ENCODE data around the gene CYTH1. TPM values are rescaled to one million over a fixed set of nuclear protein-coding genes. Genes with fewer than 3 reads are reported as not detected.

CYTH1 gene
- total and polyA plus RNA-seq, 10 of the 15 experiments (the other 5 are each of a cell fraction or from before 2014, with no cell fraction given), result 6.6 to 188 (median 145) TPM

DNA sequence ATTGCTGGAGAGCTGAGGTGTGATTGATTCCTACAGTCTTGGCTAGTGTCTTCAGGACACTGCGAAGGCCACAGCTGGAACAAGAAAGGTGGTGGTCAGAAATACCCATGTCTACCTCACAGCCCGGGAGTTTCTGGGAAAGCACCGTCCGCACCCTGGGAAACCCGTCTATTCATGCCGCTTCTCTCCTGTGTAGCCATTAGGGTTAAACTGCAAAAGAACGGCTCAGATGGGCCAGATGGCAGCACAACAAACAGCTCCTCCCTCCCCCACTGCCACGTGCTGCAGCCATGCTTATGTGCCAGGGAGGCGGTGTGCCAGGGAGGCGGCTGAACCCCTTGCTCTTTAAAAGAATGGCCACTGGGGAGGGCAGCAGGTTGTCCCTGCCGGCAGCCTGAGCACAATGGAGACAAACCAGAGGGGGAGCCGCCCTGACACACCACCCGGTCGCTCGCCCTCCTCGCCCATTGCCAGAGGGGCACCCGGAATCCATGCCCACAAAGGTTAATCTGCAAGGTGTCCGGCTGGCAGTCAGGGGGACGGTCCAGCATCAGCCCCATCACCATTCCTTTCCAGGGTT lies 65.2 kb downstream of the CYTH1 start (continued):
- TF ChIP-seq, protein P1, sequence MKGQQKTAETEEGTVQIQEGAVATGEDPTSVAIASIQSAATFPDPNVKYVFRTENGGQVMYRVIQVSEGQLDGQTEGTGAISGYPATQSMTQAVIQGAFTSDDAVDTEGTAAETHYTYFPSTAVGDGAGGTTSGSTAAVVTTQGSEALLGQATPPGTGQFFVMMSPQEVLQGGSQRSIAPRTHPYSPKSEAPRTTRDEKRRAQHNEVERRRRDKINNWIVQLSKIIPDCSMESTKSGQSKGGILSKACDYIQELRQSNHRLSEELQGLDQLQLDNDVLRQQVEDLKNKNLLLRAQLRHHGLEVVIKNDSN (IDR thresholded peaks at IDR 0.05; ENCODE audit: borderline replicate concordance, extremely low read length, insufficient read depth, low read depth, low read length), result peak; percentile 63
- TF ChIP-seq RUNX3 (IDR thresholded peaks at IDR 0.05; ENCODE audit: low read length) (peak; percentile 68; the same call in 1 of the 2 replicates), MTA3 (IDR thresholded peaks at IDR 0.05; ENCODE audit: borderline replicate concordance, low read length) (no peak), CREM (IDR thresholded peaks at IDR 0.05; ENCODE audit: low read depth) (peak; percentile 36; the same call in 1 of the 2 replicates), EGR1 (IDR thresholded peaks at IDR 0.05; ENCODE audit: borderline replicate concordance in 1 of 2, low read depth in 2 of 2, low read length in 2 of 2) (no peak), CBX3 (IDR thresholded peaks at IDR 0.05; ENCODE audit: borderline replicate concordance, low read depth) (no peak), YY1 (IDR thresholded peaks at IDR 0.05; ENCODE audit: low read depth, low read length) (peak; percentile 72), DPF2 (IDR thresholded peaks at IDR 0.05) (peak; percentile 26; the same call in 1 of the 2 replicates), TARDBP (IDR thresholded peaks at IDR 0.05; ENCODE audit: borderline replicate concordance) (no peak), SMARCA5 (IDR thresholded peaks at IDR 0.05) (no peak; the same call in 1 of the 2 replicates), RELA (IDR thresholded peaks at IDR 0.05; ENCODE audit: borderline replicate concordance, partially characterized antibody) (peak; percentile 57), MEF2B (IDR thresholded peaks at IDR 0.05; ENCODE audit: partially characterized antibody, poor library complexity, severe bottlenecking) (peak; percentile 20), POU2F2 (IDR thresholded peaks at IDR 0.05; ENCODE audit: borderline replicate concordance, low read depth, low read length) (peak; percentile 33; the same call in 1 of the 3 replicates), ZBED1 (IDR thresholded peaks at IDR 0.05; ENCODE audit: borderline replicate concordance) (0 out of 2 replicates have a peak, but pooled peaks have one; percentile 50)
- TF ChIP-seq, protein P2, sequence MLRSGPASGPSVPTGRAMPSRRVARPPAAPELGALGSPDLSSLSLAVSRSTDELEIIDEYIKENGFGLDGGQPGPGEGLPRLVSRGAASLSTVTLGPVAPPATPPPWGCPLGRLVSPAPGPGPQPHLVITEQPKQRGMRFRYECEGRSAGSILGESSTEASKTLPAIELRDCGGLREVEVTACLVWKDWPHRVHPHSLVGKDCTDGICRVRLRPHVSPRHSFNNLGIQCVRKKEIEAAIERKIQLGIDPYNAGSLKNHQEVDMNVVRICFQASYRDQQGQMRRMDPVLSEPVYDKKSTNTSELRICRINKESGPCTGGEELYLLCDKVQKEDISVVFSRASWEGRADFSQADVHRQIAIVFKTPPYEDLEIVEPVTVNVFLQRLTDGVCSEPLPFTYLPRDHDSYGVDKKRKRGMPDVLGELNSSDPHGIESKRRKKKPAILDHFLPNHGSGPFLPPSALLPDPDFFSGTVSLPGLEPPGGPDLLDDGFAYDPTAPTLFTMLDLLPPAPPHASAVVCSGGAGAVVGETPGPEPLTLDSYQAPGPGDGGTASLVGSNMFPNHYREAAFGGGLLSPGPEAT (IDR thresholded peaks at IDR 0.05; ENCODE audit: low read depth), result peak; percentile 74
- TF ChIP-seq, protein P3, sequence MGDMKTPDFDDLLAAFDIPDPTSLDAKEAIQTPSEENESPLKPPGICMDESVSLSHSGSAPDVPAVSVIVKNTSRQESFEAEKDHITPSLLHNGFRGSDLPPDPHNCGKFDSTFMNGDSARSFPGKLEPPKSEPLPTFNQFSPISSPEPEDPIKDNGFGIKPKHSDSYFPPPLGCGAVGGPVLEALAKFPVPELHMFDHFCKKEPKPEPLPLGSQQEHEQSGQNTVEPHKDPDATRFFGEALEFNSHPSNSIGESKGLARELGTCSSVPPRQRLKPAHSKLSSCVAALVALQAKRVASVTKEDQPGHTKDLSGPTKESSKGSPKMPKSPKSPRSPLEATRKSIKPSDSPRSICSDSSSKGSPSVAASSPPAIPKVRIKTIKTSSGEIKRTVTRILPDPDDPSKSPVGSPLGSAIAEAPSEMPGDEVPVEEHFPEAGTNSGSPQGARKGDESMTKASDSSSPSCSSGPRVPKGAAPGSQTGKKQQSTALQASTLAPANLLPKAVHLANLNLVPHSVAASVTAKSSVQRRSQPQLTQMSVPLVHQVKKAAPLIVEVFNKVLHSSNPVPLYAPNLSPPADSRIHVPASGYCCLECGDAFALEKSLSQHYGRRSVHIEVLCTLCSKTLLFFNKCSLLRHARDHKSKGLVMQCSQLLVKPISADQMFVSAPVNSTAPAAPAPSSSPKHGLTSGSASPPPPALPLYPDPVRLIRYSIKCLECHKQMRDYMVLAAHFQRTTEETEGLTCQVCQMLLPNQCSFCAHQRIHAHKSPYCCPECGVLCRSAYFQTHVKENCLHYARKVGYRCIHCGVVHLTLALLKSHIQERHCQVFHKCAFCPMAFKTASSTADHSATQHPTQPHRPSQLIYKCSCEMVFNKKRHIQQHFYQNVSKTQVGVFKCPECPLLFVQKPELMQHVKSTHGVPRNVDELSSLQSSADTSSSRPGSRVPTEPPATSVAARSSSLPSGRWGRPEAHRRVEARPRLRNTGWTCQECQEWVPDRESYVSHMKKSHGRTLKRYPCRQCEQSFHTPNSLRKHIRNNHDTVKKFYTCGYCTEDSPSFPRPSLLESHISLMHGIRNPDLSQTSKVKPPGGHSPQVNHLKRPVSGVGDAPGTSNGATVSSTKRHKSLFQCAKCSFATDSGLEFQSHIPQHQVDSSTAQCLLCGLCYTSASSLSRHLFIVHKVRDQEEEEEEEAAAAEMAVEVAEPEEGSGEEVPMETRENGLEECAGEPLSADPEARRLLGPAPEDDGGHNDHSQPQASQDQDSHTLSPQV (IDR thresholded peaks at IDR 0.05), result no peak
- TF ChIP-seq, protein P4, sequence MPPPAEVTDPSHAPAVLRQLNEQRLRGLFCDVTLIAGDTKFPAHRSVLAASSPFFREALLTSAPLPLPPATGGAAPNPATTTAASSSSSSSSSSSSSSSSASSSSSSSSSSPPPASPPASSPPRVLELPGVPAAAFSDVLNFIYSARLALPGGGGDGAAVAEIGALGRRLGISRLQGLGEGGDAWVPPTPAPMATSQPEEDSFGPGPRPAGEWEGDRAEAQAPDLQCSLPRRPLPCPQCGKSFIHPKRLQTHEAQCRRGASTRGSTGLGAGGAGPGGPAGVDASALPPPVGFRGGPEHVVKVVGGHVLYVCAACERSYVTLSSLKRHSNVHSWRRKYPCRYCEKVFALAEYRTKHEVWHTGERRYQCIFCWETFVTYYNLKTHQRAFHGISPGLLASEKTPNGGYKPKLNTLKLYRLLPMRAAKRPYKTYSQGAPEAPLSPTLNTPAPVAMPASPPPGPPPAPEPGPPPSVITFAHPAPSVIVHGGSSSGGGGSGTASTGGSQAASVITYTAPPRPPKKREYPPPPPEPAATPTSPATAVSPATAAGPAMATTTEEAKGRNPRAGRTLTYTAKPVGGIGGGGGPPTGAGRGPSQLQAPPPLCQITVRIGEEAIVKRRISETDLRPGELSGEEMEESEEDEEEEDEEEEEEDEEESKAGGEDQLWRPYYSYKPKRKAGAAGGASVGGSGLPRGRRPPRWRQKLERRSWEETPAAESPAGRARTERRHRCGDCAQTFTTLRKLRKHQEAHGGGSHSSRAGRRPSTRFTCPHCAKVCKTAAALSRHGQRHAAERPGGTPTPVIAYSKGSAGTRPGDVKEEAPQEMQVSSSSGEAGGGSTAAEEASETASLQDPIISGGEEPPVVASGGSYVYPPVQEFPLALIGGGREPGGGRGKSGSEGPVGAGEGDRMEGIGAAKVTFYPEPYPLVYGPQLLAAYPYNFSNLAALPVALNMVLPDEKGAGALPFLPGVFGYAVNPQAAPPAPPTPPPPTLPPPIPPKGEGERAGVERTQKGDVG (CRISPR knock-in tag; IDR thresholded peaks at IDR 0.05), result no peak
- TF ChIP-seq, protein P5, sequence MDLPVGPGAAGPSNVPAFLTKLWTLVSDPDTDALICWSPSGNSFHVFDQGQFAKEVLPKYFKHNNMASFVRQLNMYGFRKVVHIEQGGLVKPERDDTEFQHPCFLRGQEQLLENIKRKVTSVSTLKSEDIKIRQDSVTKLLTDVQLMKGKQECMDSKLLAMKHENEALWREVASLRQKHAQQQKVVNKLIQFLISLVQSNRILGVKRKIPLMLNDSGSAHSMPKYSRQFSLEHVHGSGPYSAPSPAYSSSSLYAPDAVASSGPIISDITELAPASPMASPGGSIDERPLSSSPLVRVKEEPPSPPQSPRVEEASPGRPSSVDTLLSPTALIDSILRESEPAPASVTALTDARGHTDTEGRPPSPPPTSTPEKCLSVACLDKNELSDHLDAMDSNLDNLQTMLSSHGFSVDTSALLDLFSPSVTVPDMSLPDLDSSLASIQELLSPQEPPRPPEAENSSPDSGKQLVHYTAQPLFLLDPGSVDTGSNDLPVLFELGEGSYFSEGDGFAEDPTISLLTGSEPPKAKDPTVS (IDR thresholded peaks at IDR 0.05; ENCODE audit: low read depth, low read length), result no peak

Measured in GM12878 (cell line).